ENCODE data around the gene RAB1B.

RAB1B gene

GRCh38 chr11:66279092-66279734 lies 10.8 kb downstream of the RAB1B start:
- Histone ChIP-seq H3K9me3 (ENCODE audit: insufficient read depth, low read depth, low read length) (no peaks in the 10 kb centered on the region), H3K27ac (ENCODE audit: low read length) (no peak overlapping the region), H3K4me1 (ENCODE audit: insufficient read depth, low read length) (peaks cover 7% of the 10 kb centered on the region; the same call in 1 of the 2 replicates), H3K9ac (ENCODE audit: low read depth, low read length) (no peak overlapping the region), H3K36me3 (ENCODE audit: insufficient read depth, low read depth, low read length) (peaks cover 20% of the 10 kb centered on the region), H3K4me3 (ENCODE audit: low read length) (peak overlapping the region; percentile 63; the same call in 1 of the 2 replicates), H3K27me3 (ENCODE audit: insufficient read depth, low read length) (peaks cover 9% of the 10 kb centered on the region; the same call in 1 of the 2 replicates)

GRCh38 chr11:66280428-66280827 lies 12.0 kb downstream of the RAB1B start:
- no peak overlapping the region for H3K4me3 ChIP-seq (ENCODE audit: low read length)
- peaks cover 7% of the 10 kb centered on the region; the same call in 1 of the 2 replicates for H3K4me1 ChIP-seq (ENCODE audit: insufficient read depth, low read length)
- H3K27me3 ChIP-seq (ENCODE audit: insufficient read depth, low read length): peaks cover 9% of the 10 kb centered on the region; the same call in 1 of the 2 replicates
- H3K9me3 ChIP-seq (ENCODE audit: insufficient read depth, low read depth, low read length): no peaks in the 10 kb centered on the region
- no peak overlapping the region for H3K27ac ChIP-seq (ENCODE audit: low read length)
- H3K36me3 ChIP-seq (ENCODE audit: insufficient read depth, low read depth, low read length): peaks cover 14% of the 10 kb centered on the region
- no peak overlapping the region for H3K9ac ChIP-seq (ENCODE audit: low read depth, low read length)

- Histone ChIP-seq H3K27ac (ENCODE audit: low read length) (no peak overlapping the region), H3K4me3 (ENCODE audit: low read length) (no peak overlapping the region), H3K9ac (ENCODE audit: low read depth, low read length) (no peak overlapping the region), H3K9me3 (ENCODE audit: insufficient read depth, low read depth, low read length) (no peaks in the 10 kb centered on the region), H3K27me3 (ENCODE audit: insufficient read depth, low read length) (peaks cover 9% of the 10 kb centered on the region; the same call in 1 of the 2 replicates), H3K36me3 (ENCODE audit: insufficient read depth, low read depth, low read length) (peaks cover 9% of the 10 kb centered on the region), H3K4me1 (ENCODE audit: insufficient read depth, low read length) (peaks cover 7% of the 10 kb centered on the region; the same call in 1 of the 2 replicates)
Observed at GRCh38 chr11:66281001-66281400, 12.6 kb downstream of the RAB1B start.

- H3K4me3 ChIP-seq (ENCODE audit: low read length): no peak overlapping the region; the same call in 1 of the 2 replicates
- H3K9me3 ChIP-seq (ENCODE audit: insufficient read depth, low read depth, low read length): no peaks in the 10 kb centered on the region
- H3K4me1 ChIP-seq (ENCODE audit: insufficient read depth, low read length): peaks cover 7% of the 10 kb centered on the region; the same call in 1 of the 2 replicates
- no peak overlapping the region for H3K9ac ChIP-seq (ENCODE audit: low read depth, low read length)
- no peak overlapping the region for H3K27ac ChIP-seq (ENCODE audit: low read length)
- H3K27me3 ChIP-seq (ENCODE audit: insufficient read depth, low read length): peaks cover 9% of the 10 kb centered on the region; the same call in 1 of the 2 replicates
- H3K36me3 ChIP-seq (ENCODE audit: insufficient read depth, low read depth, low read length): peaks cover 4% of the 10 kb centered on the region; the same call in 1 of the 2 replicates
Observed at GRCh38 chr11:66281776-66282467, 13.5 kb downstream of the RAB1B start.

GRCh38 chr11:66282468-66283455 lies 14.3 kb downstream of the RAB1B start:
- Histone ChIP-seq H3K9me3 (ENCODE audit: insufficient read depth, low read depth, low read length) (no peaks in the 10 kb centered on the region), H3K4me1 (ENCODE audit: insufficient read depth, low read length) (peaks cover 7% of the 10 kb centered on the region; the same call in 1 of the 2 replicates), H3K4me3 (ENCODE audit: low read length) (peak overlapping the region; percentile 35; the same call in 1 of the 2 replicates), H3K36me3 (ENCODE audit: insufficient read depth, low read depth, low read length) (peaks cover 4% of the 10 kb centered on the region; the same call in 1 of the 2 replicates), H3K27ac (ENCODE audit: low read length) (no peak overlapping the region), H3K27me3 (ENCODE audit: insufficient read depth, low read length) (peaks cover 9% of the 10 kb centered on the region; the same call in 1 of the 2 replicates), H3K9ac (ENCODE audit: low read depth, low read length) (no peak overlapping the region)

GRCh38 chr11:66283461-66284105 lies 15.1 kb downstream of the RAB1B start:
- Histone ChIP-seq H3K9ac (ENCODE audit: low read depth, low read length) (no peak overlapping the region), H3K36me3 (ENCODE audit: insufficient read depth, low read depth, low read length) (peaks cover 4% of the 10 kb centered on the region; the same call in 1 of the 2 replicates), H3K27me3 (ENCODE audit: insufficient read depth, low read length) (peaks cover 9% of the 10 kb centered on the region; the same call in 1 of the 2 replicates), H3K4me3 (ENCODE audit: low read length) (no peak overlapping the region), H3K27ac (ENCODE audit: low read length) (no peak overlapping the region), H3K4me1 (ENCODE audit: insufficient read depth, low read length) (peaks cover 7% of the 10 kb centered on the region; the same call in 1 of the 2 replicates), H3K9me3 (ENCODE audit: insufficient read depth, low read depth, low read length) (no peaks in the 10 kb centered on the region)

- H3K9ac ChIP-seq (ENCODE audit: low read depth, low read length): no peak overlapping the region
- no peak overlapping the region for H3K4me3 ChIP-seq (ENCODE audit: low read length)
- no peaks in the 10 kb centered on the region for H3K9me3 ChIP-seq (ENCODE audit: insufficient read depth, low read depth, low read length)
- peaks cover 4% of the 10 kb centered on the region; the same call in 1 of the 2 replicates for H3K36me3 ChIP-seq (ENCODE audit: insufficient read depth, low read depth, low read length)
- peaks cover 4% of the 10 kb centered on the region; the same call in 1 of the 2 replicates for H3K27me3 ChIP-seq (ENCODE audit: insufficient read depth, low read length)
- H3K27ac ChIP-seq (ENCODE audit: low read length): no peak overlapping the region
- H3K4me1 ChIP-seq (ENCODE audit: insufficient read depth, low read length): peaks cover 4% of the 10 kb centered on the region; the same call in 1 of the 2 replicates
Observed at GRCh38 chr11:66284526-66285078, 16.2 kb downstream of the RAB1B start.

GRCh38 chr11:66285250-66285947 lies 17.0 kb downstream of the RAB1B start:
- H3K4me3 ChIP-seq (ENCODE audit: low read length): no peak overlapping the region
- peaks cover 12% of the 10 kb centered on the region for H3K27me3 ChIP-seq (ENCODE audit: insufficient read depth, low read length)
- peaks cover 8% of the 10 kb centered on the region; the same call in 1 of the 2 replicates for H3K4me1 ChIP-seq (ENCODE audit: insufficient read depth, low read length)
- no peak overlapping the region for H3K9ac ChIP-seq (ENCODE audit: low read depth, low read length)
- no peak overlapping the region for H3K27ac ChIP-seq (ENCODE audit: low read length)
- peaks cover 4% of the 10 kb centered on the region; the same call in 1 of the 2 replicates for H3K36me3 ChIP-seq (ENCODE audit: insufficient read depth, low read depth, low read length)
- H3K9me3 ChIP-seq (ENCODE audit: insufficient read depth, low read depth, low read length): no peaks in the 10 kb centered on the region

- Histone ChIP-seq H3K36me3 (ENCODE audit: insufficient read depth, low read depth, low read length) (peaks cover 4% of the 10 kb centered on the region; the same call in 1 of the 2 replicates), H3K27ac (ENCODE audit: low read length) (no peak overlapping the region), H3K4me3 (ENCODE audit: low read length) (no peak overlapping the region), H3K9me3 (ENCODE audit: insufficient read depth, low read depth, low read length) (no peaks in the 10 kb centered on the region), H3K27me3 (ENCODE audit: insufficient read depth, low read length) (peaks cover 23% of the 10 kb centered on the region), H3K4me1 (ENCODE audit: insufficient read depth, low read length) (peaks cover 8% of the 10 kb centered on the region; the same call in 1 of the 2 replicates), H3K9ac (ENCODE audit: low read depth, low read length) (no peak overlapping the region)
Observed at GRCh38 chr11:66286699-66287098, 18.3 kb downstream of the RAB1B start.

Data from iPS-20b (cell line).